Measurements from ENCODE around the gene JUNB.
"Not testable (repeated sequence)": the region's sequence is repeated elsewhere in the genome, so short reads cannot be mapped to it uniquely, and the experiment has no call there.

JUNB gene

DNA sequence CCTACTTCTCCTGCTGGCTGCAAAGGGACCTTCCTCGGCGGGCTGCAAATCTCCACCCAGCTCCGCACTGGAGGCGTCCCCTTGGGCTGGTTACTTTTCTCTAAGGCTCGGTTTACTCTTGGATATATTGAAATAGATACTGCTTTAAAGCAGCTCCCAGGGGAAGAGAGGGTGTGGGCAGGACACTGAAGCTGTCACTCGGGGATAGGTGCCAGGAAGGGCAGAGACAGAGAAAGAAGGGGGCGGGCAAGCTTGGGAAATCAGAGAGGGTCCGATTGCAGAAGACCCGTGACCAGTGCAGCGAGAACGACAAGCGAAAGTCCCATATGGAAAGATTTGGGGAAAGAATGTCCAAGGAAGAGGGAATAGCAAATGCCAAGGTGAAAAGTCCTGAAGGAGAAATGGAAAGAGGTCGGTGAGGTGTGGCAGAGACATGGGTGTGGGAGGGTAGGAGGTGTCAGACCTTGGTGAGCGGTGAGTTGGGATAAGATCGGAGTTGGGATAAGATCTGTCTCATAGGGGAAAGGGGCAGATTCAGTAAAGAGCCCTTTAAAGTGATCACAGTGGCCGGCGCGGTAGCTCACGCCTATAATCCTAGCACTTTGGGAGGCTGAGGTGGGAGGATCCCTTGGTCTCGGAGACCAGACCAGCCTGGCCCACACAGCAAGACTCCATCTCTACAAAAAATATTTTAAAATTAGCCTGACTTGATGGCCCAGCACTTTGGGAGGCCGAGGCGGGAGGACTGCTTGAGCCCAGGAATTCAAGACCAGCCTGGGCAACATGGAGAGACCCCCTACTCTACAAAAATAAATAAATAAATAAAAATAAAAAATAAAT is 11.2 kb downstream of the JUNB start:
- no peak for DNase-seq

DNA sequence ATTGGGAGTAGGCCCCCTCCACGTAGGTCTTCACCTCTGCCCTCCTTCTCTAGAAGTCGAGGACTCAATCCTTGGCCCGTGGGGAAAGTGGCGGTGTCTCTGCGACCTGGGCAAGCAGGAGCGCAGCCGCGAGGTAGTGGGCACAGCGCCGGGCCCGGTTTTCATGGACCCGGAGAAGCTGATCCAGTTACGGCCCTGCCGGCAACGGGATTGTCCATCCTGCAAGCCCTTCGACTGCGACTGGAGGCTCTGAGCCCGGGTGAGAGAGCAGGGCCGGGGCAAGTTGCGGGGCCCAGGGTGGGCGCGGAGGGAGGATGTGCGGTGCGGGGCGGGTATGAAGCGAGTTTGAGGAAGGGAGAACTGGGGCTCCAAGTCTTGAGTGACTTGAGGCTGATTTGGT is 12.8 kb downstream of the JUNB start:
- no peak for DNase-seq

- DNase-seq = peak in 48 of 51 donors; percentile 17 to 92 (median 78)
These were observed 15.2 kb downstream of the JUNB start, which contains the start of gene RNASEH2A for GRCh38 chr19:12806242-12807081. Gene RNASEH2A, plus strand, starts transcription at chr19:12806584. Its CDS starts 90 bp downstream, at chr19:12806674.

GRCh38 chr19:12815088-12815487 is 23.8 kb downstream of the JUNB start:
- DNase-seq = no peak

DNA sequence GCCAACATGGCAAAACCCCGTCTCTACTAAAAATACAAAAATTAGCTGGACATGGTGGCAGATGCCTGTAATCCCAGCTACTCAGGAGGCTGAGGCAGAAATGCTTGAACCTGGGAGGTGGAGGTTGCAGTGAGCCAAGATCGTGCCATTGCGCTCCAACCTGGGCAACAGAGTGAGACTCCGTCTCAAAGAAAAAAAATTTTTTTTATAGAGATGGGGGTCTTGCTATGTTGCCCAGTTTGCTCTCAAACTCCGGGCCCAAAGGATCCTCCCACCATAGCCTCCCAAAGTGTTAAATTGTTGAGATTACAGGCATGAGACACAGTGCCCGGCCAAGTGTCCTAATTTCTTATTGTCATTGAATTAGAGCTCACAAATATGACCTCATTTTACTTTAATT is 25.9 kb downstream of the JUNB start:
- not testable (repeated sequence) for DNase-seq

- not testable (repeated sequence) for DNase-seq
These were observed 26.5 kb downstream of the JUNB start for GRCh38 chr19:12817810-12818209.

DNA sequence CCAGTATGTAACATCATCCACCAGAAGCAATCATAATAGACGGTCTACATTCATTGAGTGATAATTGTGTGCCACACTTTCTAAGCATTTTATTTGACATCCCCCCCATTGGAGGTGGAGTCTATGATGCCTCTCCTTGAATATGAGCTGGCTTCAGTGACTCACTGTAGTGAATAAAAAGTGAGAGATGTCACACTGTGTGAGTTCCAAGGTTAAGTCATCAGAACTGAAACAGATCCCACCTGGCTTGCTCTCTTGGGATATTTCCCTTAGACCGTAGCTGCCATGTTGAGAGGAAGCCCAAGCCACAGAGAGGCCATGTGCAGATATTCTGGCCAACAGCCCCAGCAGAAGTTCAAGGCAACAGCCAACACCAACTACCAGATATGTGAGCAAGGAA is 30.5 kb downstream of the JUNB start:
- DNase-seq = no peak

DNA sequence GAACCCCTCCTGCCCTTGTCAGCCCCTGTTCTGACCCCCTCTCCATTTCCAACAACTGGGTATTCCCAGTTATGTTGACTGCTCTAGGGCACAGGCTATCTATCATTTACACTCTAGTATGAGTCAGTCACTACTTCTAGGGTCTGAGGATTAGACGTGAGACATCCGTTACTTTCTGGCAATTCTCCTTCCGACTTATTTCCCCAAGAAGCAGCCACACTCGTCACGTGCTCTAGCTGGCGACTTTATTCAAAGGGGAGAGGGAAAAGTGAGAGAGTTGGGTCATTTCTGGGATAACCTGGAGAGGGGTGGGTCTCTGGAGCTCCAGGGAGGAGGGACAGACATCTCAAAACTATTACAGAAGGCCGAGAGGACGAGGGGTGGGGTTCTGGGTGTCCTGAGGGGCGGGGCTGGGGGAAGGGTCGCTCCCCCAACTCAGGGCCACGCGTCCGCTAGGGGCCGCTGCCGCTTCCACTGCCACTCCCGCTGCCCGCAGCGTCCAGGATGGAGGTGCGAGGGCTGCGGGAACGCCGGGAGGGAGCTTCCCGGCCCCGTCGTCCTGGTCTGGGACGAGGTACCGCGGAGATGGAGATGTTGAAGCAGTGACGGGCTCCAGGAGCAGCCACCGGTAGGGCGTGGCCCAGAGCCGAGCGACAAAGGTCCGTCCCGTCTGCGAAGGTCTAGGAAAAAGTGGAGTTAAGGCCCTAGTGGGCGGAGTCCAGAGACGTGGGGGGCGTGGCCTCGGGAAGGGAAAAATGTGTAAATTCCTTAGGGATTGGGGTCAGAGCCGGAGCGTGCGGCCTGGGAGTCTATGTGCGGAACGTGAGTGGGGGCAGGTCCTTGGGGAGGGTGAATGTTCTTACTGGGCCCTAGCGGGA is 34.2 kb downstream of the JUNB start:
- no peak for DNase-seq

- no peak for DNase-seq
These were observed 37.2 kb downstream of the JUNB start for GRCh38 chr19:12828494-12828893.

- peak in 1 of 51 donors; percentile 7 for DNase-seq
These were observed 42.1 kb downstream of the JUNB start for GRCh38 chr19:12833418-12833737.

- peak in 14 of 51 donors; percentile 3 to 36 (median 27) for DNase-seq
These were observed 42.7 kb downstream of the JUNB start for GRCh38 chr19:12833738-12834565.

DNA sequence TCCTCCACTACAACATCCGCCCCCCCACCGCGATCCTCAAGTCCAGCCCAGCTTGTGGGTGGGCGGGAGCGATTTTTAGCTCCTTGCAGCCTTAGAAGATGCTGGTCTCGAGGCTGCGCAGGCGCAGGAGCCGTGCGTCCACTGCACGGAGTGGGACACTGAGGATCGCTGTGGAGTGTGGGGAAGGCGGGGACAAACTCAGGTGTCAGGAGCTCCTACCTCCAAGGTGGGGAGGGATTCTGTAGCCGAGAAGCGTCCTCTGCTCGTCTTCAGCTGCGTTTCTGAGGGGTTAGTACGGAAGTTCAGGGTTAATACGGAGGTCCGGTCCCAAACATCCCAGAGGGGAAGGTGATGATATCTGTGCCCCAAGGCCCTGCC is 43.3 kb downstream of the JUNB start, which contains the start of gene RTBDN:
RTBDN (minus strand) TSS at position 14 of the 378 bp plus-strand sequence. CDS start 4,600 bp downstream, outside the sequence.
- peak in 4 of 51 donors; percentile 4 to 37 (median 10) for DNase-seq

DNA sequence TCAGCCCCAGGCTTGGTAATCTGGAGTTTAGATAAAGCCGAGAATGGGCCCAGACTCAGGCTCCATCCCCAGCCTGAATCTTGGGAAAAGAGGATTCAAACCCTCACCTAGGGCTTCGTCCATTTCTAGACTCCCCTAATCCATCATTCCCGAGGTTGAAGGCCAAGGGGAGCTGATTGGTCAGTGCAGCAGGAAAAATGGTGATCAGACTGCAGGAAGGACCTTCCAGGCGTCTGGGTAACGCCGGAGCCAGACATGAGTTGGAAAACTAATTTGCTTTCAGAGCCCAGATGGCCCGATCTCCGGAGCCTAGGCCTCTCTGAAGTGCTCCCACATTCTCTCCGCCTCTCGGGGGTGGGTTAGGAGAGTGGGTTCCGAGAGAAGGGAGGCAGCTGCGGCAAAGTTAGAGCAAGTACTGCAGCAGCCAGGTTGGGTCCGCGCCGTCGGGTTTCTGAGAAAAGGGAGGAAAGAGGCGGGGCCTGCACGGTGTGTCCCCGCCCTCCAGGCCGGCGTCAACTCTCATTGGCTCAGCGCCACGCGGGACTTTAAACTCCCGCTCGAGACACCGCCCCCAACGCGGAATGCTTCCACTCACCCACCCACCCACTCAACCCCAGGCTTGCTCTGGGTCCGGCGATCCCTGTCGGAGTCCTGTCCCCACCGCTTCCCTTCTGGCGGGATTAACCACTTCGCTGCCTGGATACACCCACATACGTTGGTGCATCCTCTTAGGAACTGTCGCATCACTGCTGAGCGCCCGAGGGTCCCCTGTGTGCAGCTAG is 43.9 kb downstream of the JUNB start:
- DNase-seq = peak in 11 of 51 donors; percentile 1 to 33 (median 21)

DNA sequence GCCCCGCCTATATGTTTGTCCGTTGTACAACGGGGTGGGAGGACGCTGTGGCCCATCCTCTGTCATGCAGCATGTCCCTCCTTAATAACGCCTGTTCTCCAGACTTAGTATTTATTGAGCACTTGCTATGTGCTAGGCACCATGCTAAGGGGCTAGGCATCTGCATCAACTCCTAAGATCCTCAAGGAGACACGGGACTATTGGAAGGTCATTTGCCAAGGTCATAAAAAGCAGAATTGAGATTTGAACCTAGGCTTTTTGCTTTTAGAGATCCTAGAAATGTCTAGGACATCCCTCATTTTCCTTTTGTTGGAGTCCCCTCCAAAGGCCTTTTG is 45.2 kb downstream of the JUNB start:
- DNase-seq = no peak

DNA sequence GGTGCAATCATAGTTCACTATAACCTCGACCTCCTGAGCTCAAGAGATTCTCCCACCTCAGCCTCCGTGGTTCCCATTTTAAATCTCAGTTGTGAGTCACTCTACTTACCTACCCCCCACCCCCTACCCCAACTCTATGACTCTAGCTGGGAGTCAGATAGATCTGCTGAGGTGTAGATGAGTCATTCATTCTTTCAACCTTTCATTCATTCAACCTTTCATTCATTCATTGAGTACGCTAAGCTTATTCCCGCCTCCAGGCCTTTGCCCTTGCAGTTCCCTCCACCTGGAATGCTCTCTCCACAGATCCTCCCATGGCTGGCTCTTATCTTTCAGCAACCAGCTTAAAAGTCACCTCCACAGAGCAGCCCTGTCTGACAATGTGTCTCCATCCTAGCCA is 45.9 kb downstream of the JUNB start:
- no peak for DNase-seq

DNA sequence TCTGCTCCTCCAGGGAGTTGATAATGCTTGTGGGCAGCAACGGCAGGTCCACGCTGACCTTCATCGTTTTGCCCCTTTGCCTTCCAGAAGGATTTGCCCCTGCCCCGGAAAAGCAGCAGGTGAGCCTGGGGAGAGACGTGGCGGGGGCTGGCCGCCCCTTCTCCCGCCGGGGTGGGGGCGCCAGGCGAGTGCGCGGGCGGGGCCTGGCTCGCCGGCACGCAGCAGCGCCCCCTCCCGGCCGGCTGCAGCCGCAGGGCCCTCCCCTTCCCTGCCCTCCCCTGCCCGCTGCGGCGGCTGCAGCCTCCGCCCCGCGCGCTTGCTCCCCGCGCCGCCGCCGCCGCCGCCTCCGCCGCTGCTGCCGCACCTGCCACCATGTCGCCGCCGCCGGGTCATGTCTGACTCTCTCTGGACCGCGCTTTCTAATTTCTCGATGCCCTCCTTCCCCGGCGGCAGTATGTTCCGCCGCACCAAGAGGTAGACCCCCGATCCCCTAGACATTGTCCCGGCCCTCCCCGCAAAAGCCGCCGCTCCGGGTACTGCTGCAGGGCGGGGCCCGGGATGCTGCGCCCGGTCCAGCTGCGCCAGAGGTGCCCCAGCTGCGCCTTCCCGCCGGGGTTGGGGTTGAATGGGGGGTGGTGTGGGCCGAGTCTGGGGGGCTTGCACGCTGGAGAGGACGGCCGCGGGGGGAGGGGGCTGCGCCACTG is 47.0 kb downstream of the JUNB start, which contains the start of gene MAST1:
MAST1 (plus strand) TSS at position 334 of the 704 bp plus-strand sequence; CDS start at position 392, 58 bp downstream.
- DNase-seq = peak in 19 of 51 donors; percentile 8 to 69 (median 25)

DNA sequence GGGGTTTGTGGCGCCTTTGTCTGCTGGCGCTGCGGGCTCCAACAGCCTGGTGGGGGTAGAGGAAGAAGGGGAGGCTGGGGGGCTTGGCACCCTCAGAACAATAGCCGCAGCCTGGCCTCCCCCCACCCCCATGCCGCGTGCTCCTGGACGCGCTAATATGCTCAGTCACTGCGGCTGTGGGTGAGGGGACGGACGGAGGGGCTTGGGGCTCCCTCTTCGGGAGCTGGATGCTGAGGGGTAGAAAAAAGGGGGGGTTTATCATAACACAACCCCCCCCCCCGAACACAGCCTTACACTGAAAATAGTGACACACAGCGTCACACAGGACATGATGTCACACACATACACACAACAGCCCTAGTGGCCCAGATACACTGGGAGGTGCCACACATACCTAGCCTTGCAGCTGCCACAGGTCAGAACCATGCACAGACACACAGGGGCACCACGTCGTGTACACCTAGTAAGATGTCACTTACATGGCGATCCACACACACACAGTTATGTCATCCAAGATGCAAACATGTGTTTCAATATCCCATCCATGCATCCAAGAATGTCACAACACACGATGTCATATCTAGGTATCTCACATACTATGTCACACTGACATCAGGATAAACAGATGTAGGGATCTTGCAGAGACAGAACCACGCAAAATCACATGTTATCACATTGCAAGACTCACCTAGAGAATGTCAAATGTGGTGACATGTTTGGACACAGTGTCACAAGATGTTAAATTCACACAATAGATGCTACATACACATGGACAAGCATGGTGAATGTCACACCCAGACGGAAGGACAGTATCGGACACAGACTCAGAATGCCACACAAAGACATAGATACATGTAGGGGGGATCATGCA is 47.8 kb downstream of the JUNB start:
- DNase-seq = peak in 3 of 51 donors; percentile 5 to 27 (median 26)
